Measurements from ENCODE around the gene VPS54.

DNA sequence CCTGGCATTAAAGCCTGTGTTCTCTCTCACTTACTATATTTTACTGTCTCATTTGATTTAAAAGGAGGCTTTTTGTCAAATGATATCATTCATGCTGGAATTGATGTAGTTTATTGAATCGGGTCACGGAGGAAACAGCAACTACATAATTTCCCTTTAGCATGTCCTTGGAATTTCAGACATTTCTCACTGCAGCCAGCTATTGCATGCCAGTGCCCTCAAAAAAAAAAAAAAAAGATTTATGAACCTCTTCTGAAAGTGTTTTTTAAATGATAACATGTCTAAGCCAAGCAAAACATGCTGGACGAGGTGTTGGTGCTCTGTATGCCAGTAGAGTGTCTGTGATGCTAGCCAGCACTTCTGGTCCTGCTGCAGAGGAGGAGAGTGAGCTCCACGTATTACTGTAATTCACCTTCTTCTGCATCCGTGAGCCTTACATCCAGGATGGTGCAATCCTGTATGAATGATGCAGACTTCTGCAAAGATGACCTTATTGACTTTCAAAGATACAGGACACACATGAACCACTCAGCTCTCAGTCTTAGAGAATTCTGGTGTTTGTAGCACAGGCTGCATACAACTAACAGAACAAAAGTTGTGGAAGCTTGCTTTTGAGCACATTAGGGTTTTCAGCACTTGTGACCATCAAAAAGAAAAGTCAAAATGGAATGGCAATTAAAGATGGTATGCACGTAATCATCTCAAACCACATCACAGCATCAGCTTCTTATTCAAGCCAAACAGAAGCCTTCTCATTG is 146.5 kb downstream of the VPS54 start:
- TF ChIP-seq POLR2A (IDR thresholded peaks at IDR 0.05; ENCODE audit: low read length), result no peak
- no peak for TF ChIP-seq GATA1 (IDR thresholded peaks at IDR 0.05; ENCODE audit: low read depth, low read length)

All from erythroblast (primary cell).